Endothelial cell of umbilical vein (primary cell): ENCODE results near the gene COX10.

Experiments used
- CTCF ChIP-seq, 2 donors: IDR thresholded peaks; 1 replicate in 1 of 2; 2 replicates in 1 of 2; pipeline ENCODE4 v1.5.1; 2011; ENCODE audit warnings: low read length in 2 of 2, mild to moderate bottlenecking in 2 of 2, moderate library complexity in 2 of 2, control low read depth in 1 of 2, inconsistent platforms in 1 of 2, low read depth in 1 of 2; ENCODE audit not compliant: insufficient read depth in 1 of 2; ENCODE audit errors: extremely low read depth in 1 of 2
- EZH2 ChIP-seq: IDR thresholded peaks from 2 replicates; pipeline ENCODE4 v1.6.1; 2012; ENCODE audit warnings: borderline replicate concordance, low read depth, mild to moderate bottlenecking, moderate library complexity, low read length, inconsistent platforms; ENCODE audit not compliant: severe bottlenecking
- GATA2 ChIP-seq: IDR thresholded peaks from 2 replicates; pipeline ENCODE4 v1.7.0; 2011; ENCODE audit warnings: low read depth, mild to moderate bottlenecking, moderate library complexity, mixed read lengths, low read length; ENCODE audit not compliant: insufficient read length, insufficient read depth
- POLR2A ChIP-seq: IDR thresholded peaks from 2 replicates; pipeline ENCODE4 v1.6.1; 2012; ENCODE audit warnings: low read depth, mild to moderate bottlenecking, control low read depth, low read length
- POLR2AphosphoS5 ChIP-seq: IDR thresholded peaks from 2 replicates; pipeline ENCODE4 v1.6.1; 2012; ENCODE audit warnings: low read depth, mild to moderate bottlenecking, control low read depth, low read length, moderate library complexity; ENCODE audit not compliant: insufficient read depth
- TF ChIP-seq, protein P1 (sequence below): IDR thresholded peaks from 2 replicates; pipeline ENCODE4 v1.6.1; 2011; ENCODE audit not compliant: insufficient read depth, insufficient read length

DNA sequence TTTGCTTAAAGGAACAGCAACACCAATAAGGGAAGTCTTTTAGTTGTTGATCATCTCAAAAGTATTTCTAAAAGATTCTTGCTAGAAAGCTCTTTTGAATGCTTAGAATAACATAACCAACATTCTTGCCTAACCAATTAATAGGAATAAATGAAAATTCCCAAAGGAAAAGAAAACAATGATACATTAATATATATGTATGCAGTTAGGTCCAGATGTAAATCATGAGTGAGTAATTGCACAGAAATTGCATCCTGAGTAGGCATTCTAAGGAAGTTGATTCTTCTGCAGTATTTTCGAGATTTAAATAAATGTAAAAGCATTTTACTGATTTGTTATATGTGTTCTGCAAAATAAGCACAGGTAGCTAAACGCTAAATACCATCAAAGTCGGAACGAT is 22.1 kb downstream of the COX10 start:
- no peak for TF ChIP-seq CTCF (IDR thresholded peaks at IDR 0.05; ENCODE audit: extremely low read depth in 1 of 2, insufficient read depth in 1 of 2, low read depth in 1 of 2, low read length in 2 of 2)
- no peak for TF ChIP-seq POLR2A
- TF ChIP-seq EZH2: no peak
- no peak for TF ChIP-seq POLR2AphosphoS5
- TF ChIP-seq GATA2: peak; percentile 33
- TF ChIP-seq, protein P1, sequence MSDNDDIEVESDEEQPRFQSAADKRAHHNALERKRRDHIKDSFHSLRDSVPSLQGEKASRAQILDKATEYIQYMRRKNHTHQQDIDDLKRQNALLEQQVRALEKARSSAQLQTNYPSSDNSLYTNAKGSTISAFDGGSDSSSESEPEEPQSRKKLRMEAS: no peak
